Measurements from ENCODE around the gene RASGRP1.

RASGRP1 gene

DNA sequence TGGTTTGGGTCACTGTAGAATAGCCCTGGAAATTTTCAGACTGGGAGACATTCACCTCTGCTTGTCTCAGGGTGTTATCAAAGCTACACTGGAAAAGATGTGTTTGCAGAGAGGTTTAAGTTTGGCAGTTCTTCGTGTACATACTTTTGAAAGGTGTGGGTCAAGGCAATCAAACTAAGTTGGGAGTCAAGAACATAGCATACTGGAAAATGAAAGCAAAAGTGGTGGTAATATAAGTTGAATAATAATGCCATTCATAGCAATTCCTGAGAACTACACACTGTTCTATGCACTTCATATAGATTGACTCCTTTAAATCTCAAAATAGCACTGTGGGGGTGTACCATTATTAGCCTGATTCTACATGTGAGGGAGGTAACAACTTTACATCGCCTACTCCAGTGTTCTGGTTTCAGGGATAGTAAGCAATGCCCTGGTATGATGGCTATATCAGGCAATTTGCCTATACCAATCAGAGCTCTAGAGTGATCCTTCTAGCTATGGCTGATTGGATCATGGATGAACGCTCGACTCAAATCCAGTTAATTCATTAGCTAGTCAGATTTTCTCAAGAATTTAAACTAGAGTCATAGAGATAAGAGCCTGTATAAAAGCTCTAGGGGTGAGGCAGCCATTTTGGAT is 44.6 kb upstream of the RASGRP1 start:
- DNase-seq: no peak
- TF ChIP-seq CTCF (IDR thresholded peaks at IDR 0.05): no peak
- H3K27me3 Mint-ChIP-seq (ENCODE audit: low read depth, poor library complexity): peaks cover 5% of the 10 kb centered on the region
- no peaks in the 10 kb centered on the region for H3K36me3 Mint-ChIP-seq (ENCODE audit: low read depth)
- peaks cover 3% of the 10 kb centered on the region for H3K9me3 Mint-ChIP-seq
- H3K4me3 Mint-ChIP-seq: no peak overlapping the region
- peaks cover 48% of the 10 kb centered on the region for H3K4me1 Mint-ChIP-seq
- H3K27ac Mint-ChIP-seq: no peak overlapping the region

GRCh38 chr15:38608682-38609081 is 44.1 kb upstream of the RASGRP1 start:
- no peak overlapping the region for H3K27ac Mint-ChIP-seq
- H3K4me1 Mint-ChIP-seq: peaks cover 53% of the 10 kb centered on the region
- TF ChIP-seq CTCF (IDR thresholded peaks at IDR 0.05): no peak

DNA sequence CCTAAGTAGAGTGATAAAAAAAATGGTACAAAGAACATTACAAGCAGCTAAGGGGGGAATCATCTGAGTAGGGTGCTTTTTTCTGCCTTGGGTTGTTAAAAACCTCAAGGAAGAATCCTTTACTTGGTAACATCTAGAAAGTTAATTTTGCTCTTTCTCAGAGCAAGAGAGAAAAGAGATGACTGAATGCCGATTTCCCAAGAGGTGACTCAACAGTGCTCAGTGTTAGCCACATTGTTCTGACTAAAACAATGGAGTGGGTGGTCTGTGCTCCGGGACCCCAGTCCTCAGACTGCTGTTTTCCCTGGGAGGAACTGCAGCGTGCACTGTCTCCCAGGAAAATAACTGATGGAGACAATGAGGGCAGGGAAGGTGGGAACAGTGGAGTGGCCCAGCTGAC is 41.1 kb upstream of the RASGRP1 start:
- H3K4me3 Mint-ChIP-seq: no peak overlapping the region
- no peaks in the 10 kb centered on the region for H3K36me3 Mint-ChIP-seq (ENCODE audit: low read depth)
- no peak for TF ChIP-seq CTCF (IDR thresholded peaks at IDR 0.05)
- no peak overlapping the region for H3K27ac Mint-ChIP-seq
- no peak for DNase-seq
- H3K27me3 Mint-ChIP-seq (ENCODE audit: low read depth, poor library complexity): peaks cover 3% of the 10 kb centered on the region
- no peaks in the 10 kb centered on the region for H3K9me3 Mint-ChIP-seq
- H3K4me1 Mint-ChIP-seq: peaks cover 41% of the 10 kb centered on the region

More at GRCh38 chr15:38608682-38609081, 44.1 kb upstream of the RASGRP1 start:
- Mint-ChIP-seq H3K4me3 (no peak overlapping the region), H3K9me3 (peaks cover 3% of the 10 kb centered on the region), H3K36me3 (ENCODE audit: low read depth) (no peaks in the 10 kb centered on the region), H3K27me3 (ENCODE audit: low read depth, poor library complexity) (peaks cover 3% of the 10 kb centered on the region)
- no peak for DNase-seq

DNA sequence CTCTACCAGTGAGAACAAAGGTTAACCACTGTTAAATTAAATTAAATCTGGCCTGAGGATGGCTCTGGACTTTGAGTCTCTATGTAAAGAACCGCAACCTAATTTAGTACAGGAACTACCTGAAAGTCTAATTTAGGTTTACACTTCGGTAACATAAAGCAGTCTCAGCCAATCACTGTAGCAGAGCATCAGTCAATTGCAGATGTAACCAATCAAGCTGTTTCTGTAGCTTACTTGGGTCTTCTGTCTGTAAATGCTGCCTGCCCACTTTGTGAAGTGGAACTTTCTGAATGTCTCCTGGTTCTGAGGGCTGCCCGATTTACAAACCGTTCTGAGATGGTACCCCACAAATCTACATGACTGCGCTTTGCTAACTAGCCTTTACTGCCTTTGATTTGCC is 39.1 kb upstream of the RASGRP1 start:
- H3K27ac Mint-ChIP-seq: no peak overlapping the region
- no peak overlapping the region for H3K4me3 Mint-ChIP-seq
- H3K36me3 Mint-ChIP-seq (ENCODE audit: low read depth): no peaks in the 10 kb centered on the region
- DNase-seq: no peak
- peaks cover 33% of the 10 kb centered on the region for H3K4me1 Mint-ChIP-seq
- no peak for TF ChIP-seq CTCF (IDR thresholded peaks at IDR 0.05)
- no peaks in the 10 kb centered on the region for H3K9me3 Mint-ChIP-seq
- peaks cover 3% of the 10 kb centered on the region for H3K27me3 Mint-ChIP-seq (ENCODE audit: low read depth, poor library complexity)

DNA sequence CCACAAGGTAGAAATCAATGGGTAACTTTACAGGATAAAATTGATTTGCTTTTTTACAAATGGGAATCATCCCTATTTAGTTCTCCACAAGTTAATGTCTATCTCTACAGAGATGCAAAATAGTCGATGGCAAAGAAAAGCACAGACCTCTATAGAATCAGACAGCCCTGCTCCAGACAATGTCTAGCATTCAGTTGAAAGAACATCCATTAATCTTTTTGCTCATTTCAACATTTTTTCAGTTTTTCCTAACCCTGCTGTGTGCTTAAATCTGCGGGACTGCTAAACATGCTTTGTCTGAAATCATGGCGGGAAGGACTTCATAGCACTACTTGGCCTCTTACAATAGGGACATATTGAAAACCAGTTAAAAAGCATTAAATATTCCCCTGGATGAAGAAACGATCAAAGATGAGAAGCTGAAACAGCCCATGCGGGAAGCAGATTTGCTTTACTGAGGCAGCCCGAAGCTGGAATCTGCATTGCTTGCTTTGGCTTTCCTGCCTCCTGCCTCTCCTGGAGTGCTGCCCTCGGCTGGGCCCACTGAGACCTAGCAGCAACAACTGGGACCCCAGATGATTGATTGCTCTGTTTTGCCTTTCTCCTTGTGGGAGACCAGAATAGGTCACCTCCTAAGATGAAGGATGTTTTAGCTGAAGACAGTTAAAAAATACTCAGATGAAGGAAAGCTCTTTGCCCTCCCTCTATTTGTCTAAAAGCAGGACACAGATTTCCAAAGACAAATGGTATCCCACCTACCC is 38.5 kb upstream of the RASGRP1 start:
- TF ChIP-seq CTCF (IDR thresholded peaks at IDR 0.05): no peak
- Mint-ChIP-seq H3K36me3 (ENCODE audit: low read depth) (no peaks in the 10 kb centered on the region), H3K27ac (no peak overlapping the region), H3K27me3 (ENCODE audit: low read depth, poor library complexity) (peaks cover 3% of the 10 kb centered on the region), H3K9me3 (no peaks in the 10 kb centered on the region), H3K4me1 (peaks cover 33% of the 10 kb centered on the region), H3K4me3 (no peak overlapping the region)
- peak; percentile 6 for DNase-seq

DNA sequence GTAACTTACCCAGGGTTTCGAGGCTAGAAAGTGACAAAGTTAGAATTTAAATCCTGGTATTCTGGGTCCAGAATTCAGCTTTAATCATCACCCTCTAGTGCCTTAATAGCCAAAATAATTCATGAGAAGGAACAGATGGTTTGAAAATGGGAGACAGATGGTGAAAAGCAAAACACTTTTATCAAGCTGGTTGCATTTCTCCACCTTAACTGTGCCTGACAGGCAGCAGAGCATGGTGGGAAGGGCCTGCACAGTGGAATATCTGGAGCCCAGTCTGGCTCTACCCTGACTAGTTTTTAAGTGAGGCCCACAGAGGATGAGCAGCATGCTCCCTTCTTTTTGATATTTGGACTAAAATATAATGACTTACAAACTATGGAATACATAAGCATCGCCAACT is 35.6 kb upstream of the RASGRP1 start:
- peaks cover 18% of the 10 kb centered on the region for H3K4me1 Mint-ChIP-seq
- no peak overlapping the region for H3K27ac Mint-ChIP-seq
- no peaks in the 10 kb centered on the region for H3K9me3 Mint-ChIP-seq
- no peak for DNase-seq
- H3K27me3 Mint-ChIP-seq (ENCODE audit: low read depth, poor library complexity): peaks cover 9% of the 10 kb centered on the region
- no peak overlapping the region for H3K4me3 Mint-ChIP-seq
- no peak for TF ChIP-seq CTCF (IDR thresholded peaks at IDR 0.05)
- no peaks in the 10 kb centered on the region for H3K36me3 Mint-ChIP-seq (ENCODE audit: low read depth)
